CD4-positive, alpha-beta T cell (primary cell): ENCODE data around the gene BCL11B. TPM values are rescaled to one million over a fixed set of nuclear protein-coding genes. Genes with fewer than 3 reads are reported as not detected.

Experiments
- ATAC-seq: fragments of 200-7000 bp; cut with Tn5 transposase; one replicate; pipeline ENCODE4 v1.10.0; 2022; ENCODE audit warnings: mild to moderate bottlenecking; ENCODE audit not compliant: poor library complexity
- CTCF ChIA-PET: fragments of 350-600 bp; sonication (Branson Sonifier 250); formaldehyde crosslinking; loops from one replicate; lab custom pipeline; 2021; ENCODE audit warnings: antibody characterized with exemption, inconsistent platforms; lab: Charles Lee
- POLR2A ChIA-PET: fragments of 350-600 bp; sonication (Branson Sonifier 250); formaldehyde crosslinking; loops from one replicate; lab custom pipeline; 2021; ENCODE audit warnings: antibody characterized with exemption, inconsistent platforms; lab: Charles Lee
- DNase-seq, 14 experiments: peaks; one replicate each; pipeline ENCODE4 v3.0.0-alpha.2; 2013 to 2020; ENCODE audit warnings: mixed read lengths in 2 of 14
- H3K27ac ChIP-seq, 2 donors: one replicate each; pipeline versions ENCODE4 v1.5.1 to v1.7.0; 2013; ENCODE audit warnings: low read length in 2 of 2, low read depth in 1 of 2, mild to moderate bottlenecking in 1 of 2
- H3K27me3 ChIP-seq, 2 experiments: 1 replicate in 1 of 2; 2 replicates in 1 of 2; pipeline versions ENCODE4 v1.6.1 to v1.7.0; 2013; ENCODE audit warnings: low read length in 2 of 2, control low read depth in 1 of 2, mild to moderate bottlenecking in 1 of 2, moderate library complexity in 1 of 2; ENCODE audit not compliant: insufficient read depth in 2 of 2, control insufficient read depth in 1 of 2
- H3K36me3 ChIP-seq: one replicate; pipeline ENCODE4 v1.6.1; 2013; ENCODE audit warnings: low read length, control low read depth; ENCODE audit not compliant: insufficient read depth
- H3K4me1 ChIP-seq: one replicate; pipeline ENCODE4 v1.6.1; 2013; ENCODE audit warnings: low read length, control low read depth; ENCODE audit not compliant: insufficient read depth
- H3K4me3 ChIP-seq: one replicate; pipeline ENCODE4 v1.5.1; 2013; ENCODE audit warnings: mild to moderate bottlenecking, low read length, moderate library complexity
- H3K9me3 ChIP-seq, 2 experiments: 1 replicate in 1 of 2; 2 replicates in 1 of 2; pipeline versions ENCODE4 v1.6.1 to v1.7.0; 2013; ENCODE audit warnings: low read length in 2 of 2, mild to moderate bottlenecking in 2 of 2, control low read depth in 1 of 2, moderate library complexity in 1 of 2; ENCODE audit not compliant: control insufficient read depth in 1 of 2, insufficient read depth in 1 of 2
- H3K27ac Mint-ChIP-seq: one replicate; pipeline ENCODE4 v1.8.0; 2020; ENCODE audit warnings: mixed read lengths
- H3K27me3 Mint-ChIP-seq: one replicate; pipeline ENCODE4 v1.8.0; 2021; ENCODE audit warnings: mixed read lengths
- H3K36me3 Mint-ChIP-seq: one replicate; pipeline ENCODE4 v1.8.0; 2021; ENCODE audit warnings: low read depth, mixed read lengths
- H3K4me1 Mint-ChIP-seq: one replicate; pipeline ENCODE4 v1.8.0; 2021; ENCODE audit warnings: low read depth, mixed read lengths
- H3K4me3 Mint-ChIP-seq: one replicate; pipeline ENCODE4 v1.8.0; 2020; ENCODE audit warnings: mild to moderate bottlenecking, mixed read lengths
- H3K9me3 Mint-ChIP-seq: one replicate; pipeline ENCODE4 v1.8.0; 2020; ENCODE audit warnings: mixed read lengths
- intact Hi-C, 2 experiments: fragments of 100-400 bp; cut with DNase I in 1 of 2; cut with micrococcal nuclease in 1 of 2; formaldehyde crosslinking; loops; one replicate each; pipeline versions ENCODE4 v1.15.1 to v1.9.0; 2023 to 2025; cut with DNase I, micrococcal nuclease
- total RNA-seq, 174 experiments: library from RNA in 2 of 174; stranded (reverse) in 2 of 174; gene quantifications; one replicate each; pipeline ENCODE4 v1.2.3 and lab custom pipeline; 2021 to 2026
- TF ChIP-seq, protein P1 (sequence below): fragments of 200-600 bp; IDR thresholded peaks from one replicate; pipeline ENCODE4 v1.8.0; 2022; ENCODE audit warnings: antibody characterized with exemption, mild to moderate bottlenecking

Gene BCL11B
- total RNA-seq, 2 experiments from 2014 or later: 244 to 254 TPM

DNA sequence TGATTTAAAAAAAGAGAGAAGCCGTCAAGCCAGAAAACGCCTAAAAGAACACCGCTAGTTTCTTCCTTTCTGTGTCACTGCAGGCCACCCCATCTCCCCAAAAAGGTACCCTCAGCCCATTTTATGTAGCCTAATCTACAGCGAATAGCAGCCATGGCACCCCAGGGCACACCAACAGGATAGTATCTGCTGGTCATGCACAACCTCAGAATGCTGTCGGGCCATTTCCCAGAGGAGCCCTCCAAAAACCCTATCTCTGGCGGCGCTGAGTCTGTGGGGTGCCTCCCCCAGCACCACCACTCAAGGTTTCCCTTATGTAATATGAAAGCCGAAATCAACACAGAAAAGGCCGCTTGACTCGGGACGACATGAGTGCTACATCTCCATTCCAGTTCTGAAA, 98.9 kb downstream of the BCL11B start:
- Mint-ChIP-seq H3K4me1 (peaks cover 61% of the 10 kb centered on the region), H3K4me3 (peak overlapping the region; percentile 48), H3K27me3 (no peaks in the 10 kb centered on the region), H3K9me3 (no peaks in the 10 kb centered on the region), H3K27ac (peak overlapping the region; percentile 80), H3K36me3 (peaks cover 89% of the 10 kb centered on the region)
- Histone ChIP-seq H3K36me3 (peaks cover 71% of the 10 kb centered on the region), H3K27me3 (no peaks in the 10 kb centered on the region), H3K4me1 (peaks cover 14% of the 10 kb centered on the region), H3K9me3 (peaks cover 0 to 32% of the 10 kb centered on the region in 2 experiments), H3K4me3 (no peak overlapping the region), H3K27ac (no peak overlapping the region)
- ChIA-PET POLR2A (no interaction called here), CTCF (no interaction called here)
- ATAC-seq (no peak), DNase-seq (peak in 2 of 14 experiments; percentile 1 to 2)
- intact Hi-C loops: loop anchor here in 1 of 2 experiments (5.0 kb wide), 1 partner anchor 241 kb away; no protein-coding TSS in a partner anchor
- TF ChIP-seq, protein P1, sequence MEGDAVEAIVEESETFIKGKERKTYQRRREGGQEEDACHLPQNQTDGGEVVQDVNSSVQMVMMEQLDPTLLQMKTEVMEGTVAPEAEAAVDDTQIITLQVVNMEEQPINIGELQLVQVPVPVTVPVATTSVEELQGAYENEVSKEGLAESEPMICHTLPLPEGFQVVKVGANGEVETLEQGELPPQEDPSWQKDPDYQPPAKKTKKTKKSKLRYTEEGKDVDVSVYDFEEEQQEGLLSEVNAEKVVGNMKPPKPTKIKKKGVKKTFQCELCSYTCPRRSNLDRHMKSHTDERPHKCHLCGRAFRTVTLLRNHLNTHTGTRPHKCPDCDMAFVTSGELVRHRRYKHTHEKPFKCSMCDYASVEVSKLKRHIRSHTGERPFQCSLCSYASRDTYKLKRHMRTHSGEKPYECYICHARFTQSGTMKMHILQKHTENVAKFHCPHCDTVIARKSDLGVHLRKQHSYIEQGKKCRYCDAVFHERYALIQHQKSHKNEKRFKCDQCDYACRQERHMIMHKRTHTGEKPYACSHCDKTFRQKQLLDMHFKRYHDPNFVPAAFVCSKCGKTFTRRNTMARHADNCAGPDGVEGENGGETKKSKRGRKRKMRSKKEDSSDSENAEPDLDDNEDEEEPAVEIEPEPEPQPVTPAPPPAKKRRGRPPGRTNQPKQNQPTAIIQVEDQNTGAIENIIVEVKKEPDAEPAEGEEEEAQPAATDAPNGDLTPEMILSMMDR: no peak

DNA sequence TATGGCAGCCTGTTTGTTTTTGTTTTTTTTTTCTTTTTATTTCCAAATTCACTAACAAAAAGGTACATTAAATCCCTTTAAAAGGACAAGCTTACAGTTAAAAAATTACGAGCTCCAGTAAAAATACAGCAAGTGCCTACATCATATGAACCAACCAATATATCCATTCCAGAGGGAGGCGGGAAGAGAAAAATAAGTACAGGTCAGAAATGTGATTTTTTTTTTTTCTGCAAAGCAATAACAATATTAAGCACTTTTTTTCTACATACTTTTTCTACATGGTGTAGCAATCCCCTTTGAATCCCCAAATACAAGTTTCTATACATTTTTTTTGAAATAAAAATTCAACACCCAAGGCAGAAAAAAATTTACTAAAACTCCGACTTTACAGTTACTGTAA, 100.6 kb downstream of the BCL11B start:
- Histone ChIP-seq H3K4me1 (peaks cover 11% of the 10 kb centered on the region), H3K36me3 (peaks cover 54% of the 10 kb centered on the region), H3K4me3 (no peak overlapping the region), H3K27ac (no peak overlapping the region), H3K27me3 (no peaks in the 10 kb centered on the region), H3K9me3 (peaks cover 0 to 25% of the 10 kb centered on the region in 2 experiments)
- DNase-seq (no peak), ATAC-seq (no peak)
- CTCF ChIA-PET: no interaction called here
- intact Hi-C loops: loop anchor here in 1 of 2 experiments (5.0 kb wide), 1 partner anchor 239 kb away; no protein-coding TSS in a partner anchor
- POLR2A ChIA-PET: interaction anchor here (1.2 kb wide), 1 partner anchor 1031 kb away, joined by 3 read pairs; no protein-coding TSS in a partner anchor
- H3K9me3 Mint-ChIP-seq: no peaks in the 10 kb centered on the region
- peak overlapping the region; percentile 75 for H3K27ac Mint-ChIP-seq
- H3K27me3 Mint-ChIP-seq: no peaks in the 10 kb centered on the region
- H3K36me3 Mint-ChIP-seq: peaks cover 87% of the 10 kb centered on the region
- H3K4me3 Mint-ChIP-seq: no peak overlapping the region
- H3K4me1 Mint-ChIP-seq: peaks cover 57% of the 10 kb centered on the region
- TF ChIP-seq, protein P1: no peak

DNA sequence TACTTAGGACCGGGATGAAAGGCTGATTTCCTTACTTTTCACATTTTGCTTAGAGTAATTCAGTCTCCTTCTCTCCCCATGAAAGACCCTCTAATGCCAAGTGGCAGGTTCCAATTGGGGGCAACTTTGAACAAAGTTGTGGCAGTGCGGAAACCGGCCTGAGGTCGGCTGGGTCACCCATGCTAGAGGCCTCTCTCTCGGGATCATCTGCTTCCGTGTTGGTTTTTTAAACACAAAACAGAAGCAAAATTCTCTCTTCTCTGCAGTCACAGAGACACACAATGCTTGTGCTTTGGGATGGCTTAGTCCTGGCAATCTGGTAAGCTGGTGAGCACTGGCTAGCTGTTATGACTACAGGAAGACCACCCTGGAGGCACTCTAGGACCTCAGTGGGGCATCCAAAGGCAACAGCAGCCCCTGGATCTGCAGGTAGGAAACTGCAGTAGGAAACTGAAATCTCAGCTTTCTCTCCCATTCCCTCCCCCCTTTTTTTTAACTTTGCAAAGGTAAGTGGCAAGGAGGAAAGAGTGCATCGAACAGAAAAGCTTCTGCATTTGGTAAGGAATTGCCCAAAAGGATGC, 102.1 kb downstream of the BCL11B start:
- intact Hi-C loops: loop anchor here in 1 of 2 experiments (5.0 kb wide), 1 partner anchor 238 kb away; no protein-coding TSS in a partner anchor
- Histone ChIP-seq H3K27ac (no peak overlapping the region), H3K9me3 (peaks cover 0 to 10% of the 10 kb centered on the region in 2 experiments), H3K36me3 (peaks cover 46% of the 10 kb centered on the region), H3K4me1 (peaks cover 11% of the 10 kb centered on the region), H3K27me3 (no peaks in the 10 kb centered on the region), H3K4me3 (no peak overlapping the region)
- H3K36me3 Mint-ChIP-seq: peaks cover 83% of the 10 kb centered on the region
- DNase-seq (no peak), ATAC-seq (no peak)
- no peak overlapping the region for H3K4me3 Mint-ChIP-seq
- H3K9me3 Mint-ChIP-seq: no peaks in the 10 kb centered on the region
- H3K27me3 Mint-ChIP-seq: no peaks in the 10 kb centered on the region
- TF ChIP-seq, protein P1: no peak
- peaks cover 64% of the 10 kb centered on the region for H3K4me1 Mint-ChIP-seq
- POLR2A ChIA-PET: interaction anchor here (1.1 to 2.5 kb wide), 3 partner anchors 9 to 98 kb away, joined by 5 to 11 read pairs (median 5); no protein-coding TSS in a partner anchor
- CTCF ChIA-PET: no interaction called here
- H3K27ac Mint-ChIP-seq: peak overlapping the region; percentile 75
